T-helper 1 cell treated with Interleukin-12 subunit alpha and Interleukin-12 subunit beta and Interleukin-4 antibody, amounts not matched to agents 30 ng/mL and 1 ng/mL, for 36 hours (primary cell): ENCODE data around the gene SNRNP70. TPM values are rescaled to one million over a fixed set of nuclear protein-coding genes. Genes with fewer than 3 reads are reported as not detected.
"Not testable (repeated sequence)": the region's sequence is repeated elsewhere in the genome, so short reads cannot be mapped to it uniquely, and the experiment has no call there.

Experiments used
- intact Hi-C: fragments of 100-400 bp; cut with micrococcal nuclease; formaldehyde crosslinking; loops from one replicate; pipeline ENCODE4 v1.15.1; 2024
- total RNA-seq: library from RNA; stranded (reverse); gene quantifications from 2 replicates; pipeline ENCODE4 v1.2.3, GENCODE V29; 2022

The SNRNP70 gene
- total RNA-seq, result 233 and 234 TPM in 2 replicates

GRCh38 chr19:49085020-49085867 is at the start of gene SNRNP70:
SNRNP70 (plus strand) TSS chr19:49085451; CDS start chr19:49086415, 964 bp downstream.
- intact Hi-C loops, result loop anchor here (1.0 to 5.0 kb wide), 11 partner anchors 12 to 782 kb away; partner anchors contain the start of genes C19orf73, CYTH2, FUZ and GYS1

GRCh38 chr19:49036815-49037214 is 48.4 kb upstream of the SNRNP70 start, which contains the start of gene CGB1:
CGB1 (minus strand) TSS chr19:49036895; CDS start chr19:49036711, 184 bp downstream.
- intact Hi-C loops, result not testable (repeated sequence)

GRCh38 chr19:49038111-49038510 is 47.1 kb upstream of the SNRNP70 start:
- intact Hi-C loops, result not testable (repeated sequence)

- intact Hi-C loops, result not testable (repeated sequence)
These were observed 46.5 kb upstream of the SNRNP70 start for GRCh38 chr19:49038557-49039276.

GRCh38 chr19:49039736-49040135 is 45.5 kb upstream of the SNRNP70 start:
- intact Hi-C loops, result not testable (repeated sequence)

GRCh38 chr19:49042177-49042576 is 43.1 kb upstream of the SNRNP70 start:
- intact Hi-C loops, result no loop called here

- intact Hi-C loops, result not testable (repeated sequence)
These were observed 42.6 kb upstream of the SNRNP70 start for GRCh38 chr19:49042666-49043065.

GRCh38 chr19:49043548-49043947 is 41.7 kb upstream of the SNRNP70 start, which contains the start of gene CGB5:
CGB5 (plus strand) TSS chr19:49043848; CDS start chr19:49044210, 362 bp downstream.
- intact Hi-C loops, result not testable (repeated sequence)

GRCh38 chr19:49049011-49049410 is 36.2 kb upstream of the SNRNP70 start, which contains the start of gene CGB8:
CGB8 (minus strand) TSS chr19:49049111; CDS start chr19:49048739, 372 bp downstream.
- intact Hi-C loops, result not testable (repeated sequence)

GRCh38 chr19:49049834-49050233 is 35.4 kb upstream of the SNRNP70 start:
- intact Hi-C loops, result not testable (repeated sequence)

- intact Hi-C loops, result not testable (repeated sequence)
These were observed 34.7 kb upstream of the SNRNP70 start for GRCh38 chr19:49050376-49051033.

GRCh38 chr19:49056101-49056901 is 28.9 kb upstream of the SNRNP70 start:
- intact Hi-C loops, result loop anchor here (5.0 kb wide), 1 partner anchor 39 kb away; the partner anchor contains the start of gene LHB

GRCh38 chr19:49056902-49057596 is 28.2 kb upstream of the SNRNP70 start:
- intact Hi-C loops, result loop anchor here (5.0 kb wide), 1 partner anchor 40 kb away; the partner anchor contains the start of gene LHB

- intact Hi-C loops, result loop anchor here (5.0 kb wide), 1 partner anchor 40 kb away; the partner anchor contains the start of gene LHB
These were observed 27.5 kb upstream of the SNRNP70 start, which contains the start of gene CGB7 for GRCh38 chr19:49057636-49058234. CGB7 (minus strand) TSS chr19:49057749; CDS start chr19:49055375, 2,374 bp downstream.

GRCh38 chr19:49058562-49058961 is 26.7 kb upstream of the SNRNP70 start:
- intact Hi-C loops, result loop anchor here (5.0 kb wide), 1 partner anchor 41 kb away; the partner anchor contains the start of gene LHB

GRCh38 chr19:49059053-49059452 is 26.2 kb upstream of the SNRNP70 start:
- intact Hi-C loops, result loop anchor here (5.0 kb wide), 1 partner anchor 42 kb away; the partner anchor contains the start of gene LHB

- intact Hi-C loops, result no loop called here
These were observed 24.3 kb upstream of the SNRNP70 start for GRCh38 chr19:49061000-49061399.

- intact Hi-C loops, result no loop called here
These were observed 23.8 kb upstream of the SNRNP70 start for GRCh38 chr19:49061445-49061844.
